GM18519 (cell line): ENCODE measurements around the gene HS6ST1.

Experiments
- ATAC-seq: cut with Tn5 transposase; IDR thresholded peaks from one replicate; pipeline ENCODE4 v1.9.1; 2021; ENCODE audit warnings: mild to moderate bottlenecking, moderate library complexity; ENCODE audit not compliant: unreplicated experiment, low FRiP score

Gene HS6ST1

DNA sequence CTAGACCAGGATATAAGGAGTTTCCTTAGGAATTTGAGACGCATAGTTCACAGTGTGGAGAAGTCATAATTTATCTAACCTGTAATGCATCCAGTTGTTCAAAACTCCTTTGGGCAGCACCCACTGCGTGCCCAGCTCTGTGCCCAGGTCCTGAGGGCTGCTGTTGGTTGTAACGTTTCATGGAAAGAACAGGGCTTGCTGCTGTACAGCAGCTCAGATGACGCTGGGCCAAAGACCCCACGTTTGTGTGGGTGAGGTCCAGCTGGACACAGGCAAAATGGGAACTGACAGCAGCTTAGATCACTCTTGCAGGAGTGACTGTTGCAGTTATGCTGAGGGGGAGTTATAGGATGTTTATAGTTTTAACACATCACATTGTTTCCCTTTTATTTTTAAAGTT is 30.0 kb upstream of the HS6ST1 start:
- no peak for ATAC-seq

DNA sequence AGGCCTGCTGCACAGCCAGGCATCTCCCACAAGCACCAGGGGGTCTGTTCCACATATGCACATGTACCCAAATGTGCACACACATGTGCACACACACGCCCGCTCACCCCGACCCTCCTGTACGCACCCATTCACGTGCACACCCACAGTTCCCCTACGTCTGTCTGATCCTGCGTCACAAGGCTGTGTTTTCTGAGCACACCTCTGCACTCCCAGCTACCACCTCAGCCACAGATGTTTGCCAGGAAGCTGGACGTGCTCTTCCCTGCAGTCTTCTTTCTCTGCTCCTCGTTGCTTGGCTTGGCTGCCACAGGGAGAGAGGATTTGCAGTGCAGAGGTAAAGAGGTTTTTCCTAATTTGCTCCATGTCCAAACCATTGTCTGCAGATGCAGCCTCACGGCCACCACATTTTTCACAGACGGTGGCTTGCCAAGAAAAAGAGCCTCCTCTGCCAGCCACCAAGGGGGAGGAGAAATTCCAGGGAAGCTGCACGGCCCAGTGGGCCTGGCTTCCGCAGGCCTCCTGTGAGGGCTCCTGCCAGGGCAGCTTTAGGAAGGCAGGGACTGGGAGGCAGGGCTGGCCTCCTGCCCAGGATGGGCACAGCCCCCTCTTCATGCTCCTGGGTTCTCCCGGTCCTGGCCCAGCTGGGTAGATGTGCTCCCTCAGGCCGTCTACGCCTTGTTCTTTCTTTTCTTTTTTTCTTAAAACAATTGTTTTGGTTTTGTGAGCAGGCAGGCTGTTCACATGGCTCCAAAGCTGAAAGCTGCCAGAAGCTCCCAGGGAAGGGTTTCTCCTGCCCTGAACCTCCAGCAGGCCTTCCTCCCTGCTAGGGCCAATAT is 29.3 kb upstream of the HS6ST1 start:
- ATAC-seq, result no peak

DNA sequence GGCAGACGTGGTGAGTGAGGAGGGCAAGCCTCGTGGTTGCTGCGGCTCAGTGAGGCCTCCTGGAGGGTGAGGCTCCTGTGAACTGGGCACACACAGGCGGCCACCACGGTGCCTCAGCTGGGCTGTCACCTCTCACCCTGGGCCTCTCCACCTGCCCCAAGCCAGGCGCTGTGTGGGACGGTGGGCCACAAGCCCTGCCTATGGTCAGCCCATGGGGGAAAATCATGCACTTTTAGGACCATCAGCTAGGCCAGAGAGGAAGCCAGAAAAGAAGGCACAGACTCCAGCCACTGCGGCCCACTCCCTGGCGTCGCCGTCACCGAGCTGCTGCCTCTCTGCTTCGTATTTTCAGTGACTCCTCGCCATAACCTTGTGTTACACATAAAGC is 28.5 kb upstream of the HS6ST1 start:
- no peak for ATAC-seq

DNA sequence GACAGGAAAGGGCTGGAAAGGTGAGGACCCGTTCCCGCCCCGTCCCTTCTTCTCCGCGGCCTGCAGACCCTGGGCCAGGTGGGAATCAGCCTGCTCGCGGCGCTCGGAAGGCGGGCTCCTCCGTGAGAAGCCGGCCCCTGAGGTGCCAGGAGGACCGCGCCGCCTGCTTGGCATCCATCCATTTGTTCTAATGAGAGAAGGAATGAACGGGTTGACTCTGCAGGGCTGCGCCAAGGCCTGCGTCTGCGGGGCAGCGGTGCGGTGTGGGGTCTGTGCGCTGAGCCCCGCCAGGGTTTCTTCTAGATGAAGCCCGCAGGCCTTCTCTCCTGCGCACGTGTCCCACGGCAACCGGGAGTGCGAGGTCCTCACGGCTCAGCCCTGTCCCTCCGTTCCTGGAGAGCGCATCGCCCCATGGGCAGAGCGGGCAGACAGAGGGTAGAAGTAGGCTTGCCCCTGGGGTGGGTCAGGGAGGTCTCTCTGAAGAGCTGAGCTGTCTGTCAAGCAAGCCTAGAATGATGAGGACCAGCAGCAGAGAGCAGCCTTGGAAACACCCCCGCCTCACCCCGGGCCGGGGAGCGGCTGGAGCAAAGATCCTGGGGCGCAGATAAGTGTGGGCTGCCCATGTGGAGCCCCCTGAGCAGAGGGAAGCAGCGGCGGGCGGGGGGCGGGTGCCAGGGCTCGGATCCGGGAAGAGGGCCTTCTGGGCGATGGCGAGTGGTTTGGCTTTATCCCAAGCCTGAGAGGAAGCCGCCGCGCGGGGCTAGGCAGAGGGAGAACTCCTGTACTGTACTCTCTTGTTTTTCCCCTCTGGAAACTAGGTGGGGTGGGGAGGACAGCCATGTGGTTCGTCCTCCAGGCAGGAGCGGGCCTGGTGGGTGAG is 27.9 kb upstream of the HS6ST1 start:
- ATAC-seq, result no peak

DNA sequence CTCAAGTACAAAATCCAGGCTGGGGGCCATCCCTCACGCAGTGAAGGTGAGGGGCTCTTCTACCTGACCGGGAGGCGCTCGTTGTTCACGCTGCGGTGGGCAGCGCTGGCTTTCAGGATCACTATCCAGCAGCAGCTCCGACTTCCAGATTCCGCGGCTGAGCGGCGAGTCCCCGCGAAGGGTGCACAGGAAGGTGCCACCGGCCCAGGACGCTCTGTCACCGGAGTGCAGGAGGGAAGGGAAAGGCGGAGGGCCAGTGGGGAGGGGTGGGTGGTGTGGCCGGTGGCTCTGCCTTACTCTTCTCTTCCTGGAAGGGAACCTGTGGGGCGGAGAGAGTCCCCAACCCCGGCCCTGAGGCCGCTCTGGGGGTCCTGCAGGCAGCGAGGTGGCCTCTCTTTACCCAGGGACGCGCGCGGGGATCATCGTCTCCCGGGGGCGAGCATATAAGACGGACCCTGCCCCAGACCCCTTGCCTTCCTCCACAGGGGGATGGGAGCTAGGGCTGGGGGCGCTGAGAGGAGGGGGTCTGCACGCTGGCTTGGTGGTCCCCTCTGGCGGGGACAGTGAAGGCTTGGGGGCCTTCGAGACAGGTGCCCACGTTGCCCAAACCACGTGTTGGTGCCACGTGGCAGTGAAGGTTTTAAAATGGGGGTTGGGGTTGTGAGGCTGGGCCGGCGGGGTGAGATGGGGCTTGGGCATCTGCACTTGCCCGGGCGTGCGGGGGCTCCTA is 26.9 kb upstream of the HS6ST1 start:
- no peak for ATAC-seq

DNA sequence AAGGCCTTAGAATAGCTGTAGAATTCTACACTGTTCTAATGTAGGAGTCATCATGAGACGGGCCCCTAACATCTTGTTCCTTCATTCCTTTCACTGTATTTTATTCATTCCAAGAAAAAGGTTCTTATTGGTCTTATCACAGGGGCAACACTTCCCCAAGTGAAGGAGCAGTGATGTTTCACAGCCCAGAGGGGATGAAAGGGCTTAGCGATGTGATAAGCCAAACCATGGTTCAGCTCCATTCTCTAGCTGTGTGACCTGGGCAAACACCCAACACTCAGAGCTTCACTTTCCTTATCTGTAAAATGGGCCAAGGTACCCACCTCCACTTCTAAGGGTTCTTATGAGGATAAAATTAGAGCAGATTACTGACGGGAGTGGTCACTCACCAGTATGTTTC is 25.4 kb upstream of the HS6ST1 start:
- no peak for ATAC-seq

DNA sequence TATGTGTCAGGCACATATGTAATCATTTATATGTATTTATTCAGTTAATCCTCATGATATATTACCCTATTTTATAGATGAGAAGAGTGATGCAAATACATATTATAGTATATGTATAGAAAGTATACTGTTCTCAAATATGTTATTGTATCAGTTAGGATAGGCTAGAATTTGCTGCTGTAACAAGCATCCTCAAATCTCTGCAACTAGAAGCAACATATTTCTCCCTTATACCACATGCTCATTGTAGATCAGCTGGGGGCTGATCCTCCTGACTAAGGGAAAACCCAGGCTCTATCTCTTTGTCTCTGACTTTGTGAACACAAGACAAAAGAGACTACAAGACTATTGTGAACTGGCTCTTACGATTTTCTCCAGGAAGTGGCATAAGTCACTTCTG is 24.8 kb upstream of the HS6ST1 start:
- ATAC-seq, result no peak

DNA sequence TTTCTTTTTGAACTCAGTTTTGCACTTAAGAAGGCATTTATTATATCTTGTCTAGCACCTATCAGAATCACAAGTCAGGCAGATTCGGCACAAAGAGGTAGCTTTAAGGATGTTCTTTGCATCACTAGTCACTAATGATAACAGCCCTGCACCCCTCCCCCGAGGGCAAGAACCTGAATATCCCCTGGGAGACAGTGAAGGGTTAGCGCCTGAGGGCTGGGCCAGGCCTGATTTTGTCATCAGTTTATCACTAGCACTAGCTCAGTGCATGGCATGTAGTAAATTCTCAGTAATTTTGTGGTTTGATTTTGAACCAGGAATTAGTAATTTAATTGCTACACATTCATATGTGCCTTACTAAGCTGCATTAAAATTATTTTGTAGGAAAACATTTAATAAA is 23.9 kb upstream of the HS6ST1 start:
- ATAC-seq, result no peak

DNA sequence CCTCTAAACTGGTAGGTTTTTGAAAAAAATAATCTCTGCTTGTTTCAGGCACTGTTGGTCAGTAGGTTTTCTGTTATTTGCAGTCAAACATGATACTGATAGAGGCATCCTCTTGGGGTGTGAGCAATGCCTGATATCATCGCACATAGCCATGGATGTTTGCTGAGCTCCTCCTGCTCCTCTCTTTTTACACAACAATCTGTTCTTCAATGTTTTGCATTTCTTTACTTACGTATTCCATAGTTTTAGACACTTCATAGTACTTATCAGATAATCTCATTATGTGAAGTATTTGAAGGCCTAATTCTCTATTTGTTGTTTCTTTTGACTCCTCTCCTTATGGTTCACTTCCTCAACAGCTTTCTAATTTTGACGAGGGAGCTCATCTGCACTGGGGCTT is 23.0 kb upstream of the HS6ST1 start:
- no peak for ATAC-seq

DNA sequence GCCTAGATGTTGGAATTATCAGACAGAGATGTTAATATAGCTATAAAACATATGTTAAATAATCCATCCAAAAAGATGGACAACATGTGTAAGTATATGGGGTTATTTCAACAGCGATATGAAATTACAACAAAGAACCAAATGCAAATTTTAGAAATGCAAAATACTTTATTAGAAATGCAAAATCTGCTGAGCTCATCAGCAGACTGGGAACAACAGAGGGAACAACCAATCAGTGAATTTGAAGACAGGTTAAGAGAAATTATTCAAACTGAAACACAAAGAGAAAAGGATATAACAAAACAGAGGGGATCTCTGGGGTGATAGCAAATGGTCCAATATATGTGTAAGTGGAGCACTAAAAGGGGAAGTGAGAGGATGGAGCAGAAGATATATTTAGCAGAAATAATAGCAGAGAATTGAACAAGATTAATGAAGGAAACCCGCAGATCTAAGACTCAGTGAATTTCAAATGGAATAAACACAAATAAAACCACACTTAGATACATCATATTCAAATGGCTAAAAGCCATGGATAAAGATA is 13.5 kb upstream of the HS6ST1 start:
- ATAC-seq, result no peak

DNA sequence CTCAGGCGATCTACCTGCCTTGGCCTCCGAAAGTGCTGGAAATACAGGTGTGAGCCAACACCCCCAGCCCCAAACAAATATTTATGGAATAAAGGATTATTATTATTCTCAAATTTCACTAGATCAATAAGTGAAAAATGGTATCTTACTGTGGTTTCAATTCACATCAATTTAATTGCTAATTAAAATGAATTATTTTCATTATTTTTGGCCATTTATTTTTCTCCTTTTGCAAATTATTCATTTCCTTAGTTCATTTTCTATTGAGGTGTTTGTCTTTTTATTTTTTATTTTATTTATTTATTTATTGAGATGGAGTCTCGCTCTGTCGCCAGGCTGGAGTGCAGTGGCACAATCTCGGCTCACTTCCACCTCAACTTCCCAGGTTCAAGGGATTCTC is 11.9 kb upstream of the HS6ST1 start:
- ATAC-seq, result no peak

DNA sequence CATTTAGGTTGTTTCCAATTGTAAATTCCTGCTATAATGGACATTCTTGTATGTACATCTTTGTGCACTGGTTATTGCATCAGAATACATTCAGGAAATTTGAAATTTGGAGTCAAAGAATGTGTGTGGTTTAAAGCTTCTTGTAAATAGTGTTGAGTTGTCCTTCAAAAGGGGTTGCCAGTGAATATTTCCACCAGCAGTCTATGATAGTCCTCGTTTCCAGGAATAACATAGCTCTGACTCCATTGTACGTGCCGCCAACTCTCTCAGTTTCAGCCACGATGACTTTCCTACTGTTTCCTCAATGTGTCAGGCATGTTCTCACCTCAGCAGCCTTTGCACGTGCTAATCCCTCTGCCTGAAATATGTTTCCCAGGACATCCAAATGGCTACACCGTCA is 10.9 kb upstream of the HS6ST1 start:
- no peak for ATAC-seq

DNA sequence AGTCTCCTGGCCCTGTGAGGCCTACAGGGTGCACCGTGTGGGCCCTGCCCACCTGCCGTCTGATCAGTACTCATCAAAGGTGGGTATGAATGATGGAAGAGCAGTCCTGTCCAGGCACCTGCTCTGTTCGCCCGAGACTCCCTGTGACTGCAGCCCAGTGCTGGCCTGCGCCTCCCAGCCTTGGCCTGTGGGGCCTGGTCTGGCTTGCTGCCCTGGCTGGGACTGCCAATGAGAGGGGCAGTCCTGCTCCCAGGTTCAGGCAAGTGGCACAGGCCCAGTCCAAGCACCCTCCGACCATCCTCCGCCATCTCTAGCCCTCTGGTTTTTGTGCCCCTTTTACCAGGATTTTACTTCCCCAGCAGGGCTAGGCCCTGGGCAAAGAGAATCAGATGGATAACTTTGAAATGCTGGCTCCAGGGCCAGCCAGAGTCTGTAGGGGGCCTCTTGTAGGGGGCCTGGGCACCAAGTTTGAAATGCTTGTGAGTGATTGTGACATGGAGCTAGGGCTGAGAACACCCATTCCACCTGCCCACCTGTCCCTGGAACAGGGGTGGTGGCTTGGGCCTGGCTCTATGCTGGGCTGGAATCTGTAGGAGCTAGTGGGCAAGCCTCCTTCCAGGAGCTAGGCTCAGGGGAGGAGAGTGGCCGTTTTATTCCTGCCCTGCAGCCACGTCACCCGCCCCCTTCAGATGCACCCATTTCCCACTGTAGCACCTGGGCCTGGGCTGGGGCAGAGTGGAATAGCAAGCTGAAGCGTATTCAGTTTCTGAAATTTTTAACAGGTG is 8.7 kb upstream of the HS6ST1 start:
- ATAC-seq, result no peak

DNA sequence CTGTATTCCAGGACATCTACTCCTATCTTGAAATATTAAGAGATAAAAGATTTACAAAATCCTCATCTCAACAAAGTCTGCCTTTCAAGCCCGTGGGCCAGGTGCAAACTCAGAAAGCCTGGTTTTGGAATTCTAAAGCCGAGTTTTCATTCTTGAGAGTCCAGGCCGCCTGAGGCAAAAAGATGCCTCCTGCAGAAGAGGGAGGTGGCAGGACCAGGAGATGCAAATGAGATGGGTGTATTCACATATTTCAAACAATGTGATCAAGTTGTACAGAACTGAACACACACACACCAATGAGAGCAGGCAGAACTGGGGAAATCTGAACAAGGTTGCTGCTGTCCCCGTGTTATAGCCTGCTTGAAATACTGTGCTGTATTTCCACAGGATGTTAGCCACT is 7.7 kb upstream of the HS6ST1 start:
- ATAC-seq, result no peak

DNA sequence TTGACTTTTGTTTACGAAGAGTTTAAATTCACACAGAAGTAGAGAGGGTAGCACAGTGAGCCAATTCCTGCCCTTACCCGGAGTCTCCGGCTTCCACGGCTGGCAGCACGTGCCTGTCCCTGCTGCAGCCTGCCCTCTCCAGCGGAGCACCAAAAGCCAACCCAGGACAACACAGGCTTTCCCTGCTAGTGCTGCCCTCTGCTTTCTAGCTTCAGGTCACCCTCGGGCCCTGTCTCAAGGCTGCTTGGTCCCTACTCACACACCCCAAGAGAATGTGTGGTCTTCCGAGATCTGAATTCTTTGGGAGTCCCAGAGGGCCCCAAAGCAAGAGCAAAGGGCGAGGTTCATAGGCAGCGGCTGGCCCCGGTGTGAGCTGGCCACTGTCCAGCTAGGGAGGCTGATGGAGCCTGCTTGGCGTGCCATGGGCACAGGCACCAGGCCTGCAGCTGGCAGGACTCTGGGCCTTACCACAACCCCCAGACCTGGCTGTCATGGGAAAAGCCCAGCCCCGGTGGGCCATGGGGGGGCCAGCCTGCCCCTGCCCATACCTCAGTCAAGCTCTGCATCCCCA is 7.0 kb upstream of the HS6ST1 start:
- no peak for ATAC-seq

DNA sequence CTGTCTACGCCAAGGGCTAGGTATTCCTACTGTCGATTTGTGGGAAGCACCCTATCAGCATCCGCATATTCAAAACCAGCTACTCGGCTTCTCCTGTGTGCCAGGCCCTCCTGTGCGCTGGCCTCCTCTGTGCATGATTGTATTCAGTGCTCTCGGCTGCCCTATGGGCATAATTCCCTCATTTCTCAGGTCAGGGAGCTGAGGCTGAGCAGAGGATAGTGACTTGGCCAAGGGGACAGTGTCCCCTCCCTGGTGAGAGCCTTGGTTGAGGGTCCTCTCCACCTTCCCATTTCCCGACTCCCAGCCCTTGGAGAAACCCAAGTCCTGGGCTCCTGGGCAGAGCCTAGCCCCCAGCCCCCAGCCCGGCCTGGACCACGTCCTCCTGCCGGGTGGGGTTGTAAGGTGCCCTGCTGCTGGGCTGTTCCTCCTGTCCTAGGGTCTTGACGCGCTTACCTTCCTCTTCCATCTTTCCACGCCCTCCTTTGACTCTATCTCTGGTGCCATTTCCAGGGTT is 6.3 kb upstream of the HS6ST1 start:
- no peak for ATAC-seq

DNA sequence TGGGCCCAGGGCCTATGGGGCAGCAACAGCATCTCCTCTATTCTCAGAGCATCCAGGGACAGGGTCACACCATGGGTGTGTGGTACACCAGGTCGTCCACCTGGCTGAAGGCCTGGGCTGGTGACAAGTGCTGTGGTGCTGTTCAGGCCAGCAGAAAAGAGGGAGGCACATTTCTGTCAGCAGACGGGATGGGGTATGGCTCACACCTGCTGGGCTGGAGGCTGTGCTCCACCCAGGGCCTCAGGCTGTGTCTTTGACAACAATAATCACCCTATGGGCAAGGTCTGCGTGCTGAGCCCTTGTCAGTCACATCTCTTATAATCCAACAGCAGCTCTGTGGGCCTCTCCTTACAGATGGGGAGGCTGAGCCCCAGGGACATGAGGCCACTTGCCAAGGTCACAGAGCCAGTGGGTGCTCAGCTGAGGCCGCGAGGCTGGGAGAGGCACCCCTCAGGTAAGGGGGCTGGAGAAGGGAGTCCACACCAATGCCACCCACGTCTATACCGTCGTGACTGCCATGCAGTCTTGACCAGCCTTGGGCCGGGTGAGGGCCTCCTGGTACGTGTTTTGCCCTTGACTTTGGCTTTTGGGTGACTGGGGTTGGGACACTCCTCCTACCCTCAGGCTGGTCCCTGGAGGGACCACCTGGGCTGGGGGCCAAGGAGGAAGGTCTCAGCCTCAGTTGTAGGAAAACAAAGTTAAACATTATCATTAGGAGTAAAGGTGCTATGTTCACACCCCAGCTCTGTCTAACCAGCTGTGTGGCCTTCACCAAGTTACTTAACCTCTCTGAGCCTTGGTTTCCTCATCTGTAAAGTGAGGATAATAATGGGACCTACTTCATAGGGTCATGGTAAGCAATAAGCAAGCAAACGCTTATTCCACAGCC is 5.6 kb upstream of the HS6ST1 start:
- no peak for ATAC-seq

DNA sequence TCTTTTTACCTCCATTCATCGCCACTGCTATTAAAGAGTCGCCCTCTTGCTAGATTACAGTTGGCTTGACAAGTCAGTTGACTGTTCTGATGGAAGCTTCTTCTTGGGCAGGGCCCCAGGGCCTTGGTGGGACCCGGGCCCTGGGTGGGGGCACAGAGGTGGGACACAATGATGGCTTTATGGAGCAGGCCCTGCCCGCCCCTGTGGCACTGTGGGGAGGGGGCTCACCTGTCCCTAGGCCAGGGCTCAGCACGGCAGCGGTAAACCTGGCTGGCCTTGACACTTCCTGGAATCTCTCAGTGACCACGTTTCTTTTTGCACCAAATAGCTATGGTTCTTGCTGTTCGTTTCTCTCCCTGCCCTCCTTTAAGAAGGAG is 4.9 kb upstream of the HS6ST1 start:
- ATAC-seq, result no peak
